HPDE6-E6E7 (cell line): ENCODE data around the gene F9.
"Not testable (repeated sequence)": the region's sequence is repeated elsewhere in the genome, so short reads cannot be mapped to it uniquely, and the experiment has no call there.

Experiments
- DNase-seq: peaks from one replicate; pipeline ENCODE4 v3.0.0; 2011; ENCODE audit warnings: missing footprints; ENCODE audit errors: extremely low spot score

Gene F9

DNA sequence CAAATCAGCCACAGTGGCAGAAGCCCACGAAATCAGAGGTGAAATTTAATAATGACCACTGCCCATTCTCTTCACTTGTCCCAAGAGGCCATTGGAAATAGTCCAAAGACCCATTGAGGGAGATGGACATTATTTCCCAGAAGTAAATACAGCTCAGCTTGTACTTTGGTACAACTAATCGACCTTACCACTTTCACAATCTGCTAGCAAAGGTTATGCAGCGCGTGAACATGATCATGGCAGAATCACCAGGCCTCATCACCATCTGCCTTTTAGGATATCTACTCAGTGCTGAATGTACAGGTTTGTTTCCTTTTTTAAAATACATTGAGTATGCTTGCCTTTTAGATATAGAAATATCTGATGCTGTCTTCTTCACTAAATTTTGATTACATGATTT is at the start of gene F9:
TSS of gene F9 (plus strand) at position 190 of the 400 bp plus-strand sequence. CDS start at position 216, 26 bp downstream.
- DNase-seq, result no peak

GRCh38 chrX:139483699-139484098 is 46.8 kb upstream of the F9 start:
- no peak for DNase-seq

- no peak for DNase-seq
These were observed 45.9 kb upstream of the F9 start for GRCh38 chrX:139484591-139484990.

DNA sequence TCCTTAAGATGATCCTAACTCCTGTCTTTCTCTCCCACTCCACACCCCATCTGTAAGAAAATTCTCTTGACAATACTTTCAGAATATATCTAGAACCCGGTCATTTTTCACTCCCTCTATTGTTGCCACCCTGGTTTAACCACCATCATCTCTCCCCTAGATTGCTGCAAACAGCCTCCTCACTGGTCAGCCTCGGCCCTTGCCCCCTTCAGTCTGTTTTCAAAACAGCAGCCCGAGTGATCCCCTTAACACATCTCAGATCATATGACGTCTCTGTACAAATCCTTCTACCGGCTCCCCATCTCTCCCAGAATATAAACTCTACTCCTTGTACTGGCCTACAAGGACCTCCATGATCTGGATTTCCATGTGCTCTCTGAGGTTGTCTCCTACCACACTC is 35.2 kb upstream of the F9 start:
- no peak for DNase-seq

- no peak for DNase-seq
These were observed 24.2 kb upstream of the F9 start for GRCh38 chrX:139506333-139506732.

DNA sequence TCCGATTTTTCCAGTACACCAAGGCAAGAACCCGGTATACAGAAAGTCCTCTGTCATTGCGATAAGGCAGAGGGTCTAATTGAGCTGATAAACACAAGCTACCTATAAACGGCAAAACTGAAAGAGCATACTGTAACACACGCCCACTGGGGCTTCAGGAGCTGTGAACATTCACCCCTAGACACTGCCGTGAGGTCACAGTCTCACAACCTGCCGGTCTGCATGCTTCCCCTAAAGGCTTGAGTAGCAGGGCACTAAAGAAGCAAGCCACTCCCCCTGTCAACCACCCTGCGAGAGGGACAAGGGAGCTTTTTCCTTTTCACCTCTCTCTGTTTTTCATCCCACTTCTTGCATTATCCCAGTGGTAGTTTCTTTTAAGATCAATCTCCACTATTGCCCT is 22.4 kb upstream of the F9 start:
- no peak for DNase-seq

- no peak for DNase-seq
These were observed 12.1 kb upstream of the F9 start for GRCh38 chrX:139518475-139518874.

DNA sequence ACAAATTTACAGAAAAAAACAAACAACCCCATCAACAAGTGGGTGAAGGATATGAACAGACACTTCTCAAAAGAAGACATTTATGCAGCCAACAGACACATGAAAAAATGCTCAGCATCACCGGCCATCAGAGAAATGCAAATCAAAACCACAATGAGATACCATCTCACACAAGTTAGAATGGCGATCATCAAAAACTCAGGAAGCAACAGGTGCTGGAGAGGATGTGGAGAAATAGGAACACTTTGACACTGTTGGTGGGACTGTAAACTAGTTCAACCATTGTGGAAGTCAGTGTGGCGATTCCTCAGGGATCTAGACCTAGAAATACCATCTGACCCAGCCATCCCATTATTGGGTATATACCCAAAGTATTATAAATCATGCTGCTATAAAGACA is 1.7 kb upstream of the F9 start:
- DNase-seq, result not testable (repeated sequence)

GRCh38 chrX:139532834-139533233 is 2.3 kb downstream of the F9 start:
- no peak for DNase-seq

GRCh38 chrX:139533444-139533843 is 2.9 kb downstream of the F9 start:
- no peak for DNase-seq

- no peak for DNase-seq
These were observed 8.6 kb downstream of the F9 start for GRCh38 chrX:139538907-139539790.

GRCh38 chrX:139542652-139543051 is 12.1 kb downstream of the F9 start:
- no peak for DNase-seq

- DNase-seq, result no peak
These were observed 13.4 kb downstream of the F9 start for GRCh38 chrX:139543920-139544319.

DNA sequence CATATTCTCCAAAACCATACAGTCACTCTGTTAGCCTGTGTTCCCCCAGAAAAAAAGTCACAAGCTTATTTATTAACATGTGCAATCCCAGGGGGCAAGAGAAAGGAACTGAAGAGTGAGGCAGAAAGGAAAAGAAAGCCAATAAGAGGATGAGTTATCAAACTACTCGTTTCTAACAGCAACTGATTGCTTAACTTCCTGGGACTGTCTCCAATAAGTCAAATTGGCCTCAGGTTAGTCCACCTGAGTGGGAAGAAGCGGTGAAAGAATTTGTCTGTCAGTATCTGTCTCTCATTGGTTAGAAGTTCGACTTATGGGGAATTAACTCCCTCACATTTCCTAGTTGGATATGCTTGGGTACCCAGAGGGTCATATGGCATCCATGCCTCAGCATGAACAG is 14.1 kb downstream of the F9 start:
- DNase-seq, result no peak

DNA sequence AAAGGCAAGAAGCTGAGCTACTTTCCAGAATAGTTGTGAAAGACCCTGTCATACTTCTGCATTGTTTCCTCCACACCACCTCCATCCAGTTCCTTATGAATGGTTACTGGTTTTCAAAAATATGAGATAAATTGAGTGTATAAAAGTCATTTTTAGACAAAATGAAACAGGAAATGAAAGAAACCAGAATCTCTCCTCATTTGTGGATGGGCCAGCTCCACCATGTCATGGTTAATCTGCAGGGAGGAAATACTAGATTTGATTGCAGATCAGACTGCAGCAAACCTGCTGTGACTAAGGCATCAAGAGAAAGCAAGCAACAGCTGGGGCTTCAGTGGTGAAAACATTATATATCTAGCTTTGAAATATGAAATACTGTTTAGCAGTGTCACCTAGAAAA is 23.8 kb downstream of the F9 start:
- no peak for DNase-seq

DNA sequence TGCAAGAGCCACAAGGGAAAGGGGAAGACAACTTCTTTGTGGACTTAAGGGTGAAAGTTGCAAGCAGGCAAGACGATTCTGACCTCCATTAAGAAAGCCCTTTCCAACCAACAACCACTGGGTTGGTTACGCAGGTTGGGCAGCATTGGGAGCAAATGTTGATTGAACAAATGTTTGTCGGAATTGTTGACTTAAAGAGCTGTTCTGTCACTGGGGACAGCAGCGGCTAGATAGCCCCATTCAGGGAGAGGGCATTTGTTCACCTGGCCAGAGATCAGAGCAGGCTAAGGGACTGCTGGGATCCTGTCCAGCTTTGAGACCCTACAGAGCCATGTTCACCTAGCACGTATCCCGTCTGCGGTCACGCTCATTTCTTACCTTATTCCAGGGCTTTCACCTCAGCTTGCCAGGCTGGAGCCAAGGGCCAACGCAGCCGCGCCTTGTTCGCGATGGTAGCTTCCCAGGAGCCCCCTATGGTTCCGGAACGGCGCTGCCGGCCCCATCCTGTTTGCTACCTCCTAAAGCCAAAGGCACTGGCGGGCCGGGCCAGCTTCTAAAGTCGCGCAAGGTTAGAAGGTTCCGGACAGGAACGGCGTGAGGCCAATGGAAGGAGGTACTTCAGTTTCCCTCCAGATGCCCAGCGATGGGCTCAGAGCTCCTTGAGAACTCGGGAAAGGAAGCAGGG is 24.6 kb downstream of the F9 start:
- DNase-seq, result no peak

DNA sequence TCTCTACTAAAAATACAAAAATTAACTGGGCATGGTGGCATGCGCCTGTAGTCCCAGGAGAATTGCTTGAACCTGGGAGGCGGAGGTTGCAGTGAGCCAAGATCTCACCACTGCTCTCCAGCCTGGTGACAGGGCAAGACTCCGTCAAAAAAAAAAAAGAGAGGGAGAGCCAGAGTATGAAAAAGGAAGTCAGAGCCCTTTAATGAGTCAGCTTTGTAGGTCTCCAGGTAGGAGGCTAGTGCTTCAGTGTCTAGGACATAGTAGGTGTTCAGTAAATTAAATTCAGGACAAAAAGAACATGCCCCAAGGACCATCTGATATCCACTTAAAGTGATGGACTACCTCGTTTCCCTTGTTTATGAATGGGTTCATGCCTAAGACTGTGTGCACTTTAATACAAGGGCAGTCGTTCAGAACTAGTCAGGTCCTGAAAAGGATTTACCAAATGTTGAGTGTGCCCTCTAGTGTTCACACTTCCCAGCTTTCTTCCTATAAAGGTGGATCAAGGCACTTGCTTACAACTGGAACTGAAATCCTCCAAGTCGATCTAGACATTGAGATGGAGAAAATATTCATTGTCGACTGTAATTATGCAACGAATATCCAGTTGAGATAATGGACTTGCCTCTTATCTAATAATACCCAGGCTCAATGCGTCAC is 29.0 kb downstream of the F9 start:
- peak; percentile 19 for DNase-seq

- DNase-seq, result no peak
These were observed 29.7 kb downstream of the F9 start for GRCh38 chrX:139560221-139560620.

GRCh38 chrX:139563251-139563650 is 32.7 kb downstream of the F9 start:
- DNase-seq, result no peak

DNA sequence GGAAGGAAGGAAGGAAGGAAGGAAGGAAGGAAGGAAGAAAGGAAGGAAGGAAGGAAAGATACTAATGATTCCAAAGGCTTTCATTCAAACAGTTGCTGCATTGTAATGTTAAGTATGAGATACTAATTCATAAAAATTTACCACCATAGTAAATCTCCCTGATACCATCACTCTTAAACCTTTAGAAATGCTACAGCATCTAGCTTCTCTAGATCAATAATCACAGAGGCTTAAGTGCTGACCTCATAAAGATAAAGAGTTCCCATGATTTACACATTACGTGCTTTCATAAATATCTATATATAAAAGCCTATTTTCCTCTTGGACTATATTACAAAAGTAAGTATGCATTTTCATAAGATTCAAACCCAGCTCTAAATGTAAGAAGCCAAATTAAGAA is 36.4 kb downstream of the F9 start:
- DNase-seq, result no peak

DNA sequence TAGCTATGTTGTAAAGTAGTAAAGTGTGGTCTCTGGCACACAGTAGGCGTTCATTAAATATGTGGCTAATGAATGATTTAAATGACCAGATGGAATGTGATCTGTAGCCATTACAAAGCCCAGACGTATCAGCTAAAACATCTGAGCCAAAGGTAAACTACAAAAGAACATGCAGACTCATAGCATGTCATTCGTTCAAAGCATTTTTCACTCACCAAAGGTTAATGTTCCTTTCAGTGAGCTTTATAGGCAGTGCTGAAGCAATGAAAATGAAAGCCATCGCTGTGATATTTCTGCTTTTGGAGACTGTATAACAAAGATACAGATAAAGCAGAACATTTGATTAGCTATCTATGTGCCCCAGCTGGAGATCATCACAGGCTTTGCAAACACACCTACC is 50.5 kb downstream of the F9 start:
- no peak for DNase-seq

DNA sequence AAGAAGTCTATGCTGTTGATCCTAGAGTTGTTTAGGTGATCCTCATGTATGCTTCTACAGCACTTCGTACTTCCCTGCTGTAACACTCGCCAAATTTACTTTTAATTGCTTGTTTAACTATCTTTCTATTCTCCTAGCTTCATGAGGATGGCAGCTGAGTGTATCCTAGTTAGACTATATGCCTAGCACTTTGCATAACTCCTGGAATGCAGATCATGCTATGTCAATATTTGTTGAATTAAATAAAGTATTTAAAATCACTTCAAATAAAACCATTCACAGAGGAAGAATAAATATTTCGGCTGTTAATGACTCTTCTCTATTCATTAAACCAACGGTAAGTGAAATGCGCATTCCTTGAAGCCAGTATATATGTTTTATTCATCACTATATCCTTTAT is 55.1 kb downstream of the F9 start:
- DNase-seq, result no peak

- no peak for DNase-seq
These were observed 65.5 kb downstream of the F9 start for GRCh38 chrX:139596068-139596467.
